K562 (cell line): ENCODE measurements around the gene TEX52. TPM values are rescaled to one million over a fixed set of nuclear protein-coding genes. Genes with fewer than 3 reads are reported as not detected.

Experiments used
- ELF2 ChIP-seq: fragments of 250-450 bp; sonication (Bioruptor Pico); IDR thresholded peaks from 2 replicates; pipeline ENCODE4 v1.5.0; 2021; ENCODE audit warnings: mild to moderate bottlenecking
- MGA ChIP-seq: fragments of 450-650 bp; IDR thresholded peaks from 2 replicates; pipeline ENCODE4 v1.6.1; 2016; ENCODE audit warnings: mild to moderate bottlenecking, moderate library complexity
- POLR2G ChIP-seq: fragments of 200-400 bp; formaldehyde crosslinking; IDR thresholded peaks from 2 replicates; pipeline ENCODE4 v1.6.1; 2017; ENCODE audit warnings: low read depth, mild to moderate bottlenecking, antibody characterized with exemption, low read length, moderate library complexity
- ZNF280B ChIP-seq: fragments of 250-450 bp; sonication (Bioruptor Pico); IDR thresholded peaks from 2 replicates; pipeline ENCODE4 v1.5.1; 2021; ENCODE audit warnings: mild to moderate bottlenecking
- ZNF75A ChIP-seq: fragments of 450-650 bp; formaldehyde crosslinking; IDR thresholded peaks from 2 replicates; pipeline ENCODE4 v1.4.0; 2020; ENCODE audit warnings: mild to moderate bottlenecking
- polyA plus RNA-seq, 8 experiments: library from polyadenylated mRNA; depleted of rRNA in 4 of 8; stranded (reverse) in 5 of 8; unstranded in 3 of 8; fragments of >200 nt; fragmentation: Nextera tagmentation in 2 of 8; fragmentation: Illumina TruSeq in 1 of 8; extraction: Ambion mirVana in 2 of 8; extraction: Trizol in 1 of 8; gene quantifications; 2 replicates each; pipeline versions ENCODE4 v1.2.1 to v1.2.3, GENCODE V29; 2011 to 2014; ENCODE audit warnings: inconsistent platforms in 1 of 8, missing spikeins in 1 of 8
- total RNA-seq, 7 experiments: library from RNA; depleted of rRNA in 6 of 7; stranded (reverse); fragments of >200 nt in 6 of 7; fragmentation: Illumina TruSeq in 2 of 7; extraction: Trizol in 2 of 7; gene quantifications; 2 replicates each; pipeline versions ENCODE4 v1.2.1 to v1.2.3, GENCODE V29; 2011 to 2021; ENCODE audit warnings: low replicate concordance in 1 of 7
- TF ChIP-seq, protein P1 (sequence below): sonication (generic); formaldehyde crosslinking; IDR thresholded peaks from 2 replicates; pipeline ENCODE4 v1.8.0; 2022; ENCODE audit warnings: mild to moderate bottlenecking, missing genetic modification reagents
- TF ChIP-seq, protein P2 (sequence below): sonication (generic); formaldehyde crosslinking; IDR thresholded peaks from 2 replicates; pipeline ENCODE4 v1.8.0; 2022; ENCODE audit warnings: mild to moderate bottlenecking, missing genetic modification reagents
- TF ChIP-seq, protein P3 (sequence below): sonication (generic); formaldehyde crosslinking; IDR thresholded peaks from 2 replicates; pipeline ENCODE4 v1.8.0; 2022; ENCODE audit warnings: missing genetic modification reagents, mild to moderate bottlenecking, moderate library complexity, borderline replicate concordance

Gene TEX52
- total and polyA plus RNA-seq, 9 of the 15 experiments (the other 6 are each of a cell fraction or from before 2014, with no cell fraction given): not detected

DNA sequence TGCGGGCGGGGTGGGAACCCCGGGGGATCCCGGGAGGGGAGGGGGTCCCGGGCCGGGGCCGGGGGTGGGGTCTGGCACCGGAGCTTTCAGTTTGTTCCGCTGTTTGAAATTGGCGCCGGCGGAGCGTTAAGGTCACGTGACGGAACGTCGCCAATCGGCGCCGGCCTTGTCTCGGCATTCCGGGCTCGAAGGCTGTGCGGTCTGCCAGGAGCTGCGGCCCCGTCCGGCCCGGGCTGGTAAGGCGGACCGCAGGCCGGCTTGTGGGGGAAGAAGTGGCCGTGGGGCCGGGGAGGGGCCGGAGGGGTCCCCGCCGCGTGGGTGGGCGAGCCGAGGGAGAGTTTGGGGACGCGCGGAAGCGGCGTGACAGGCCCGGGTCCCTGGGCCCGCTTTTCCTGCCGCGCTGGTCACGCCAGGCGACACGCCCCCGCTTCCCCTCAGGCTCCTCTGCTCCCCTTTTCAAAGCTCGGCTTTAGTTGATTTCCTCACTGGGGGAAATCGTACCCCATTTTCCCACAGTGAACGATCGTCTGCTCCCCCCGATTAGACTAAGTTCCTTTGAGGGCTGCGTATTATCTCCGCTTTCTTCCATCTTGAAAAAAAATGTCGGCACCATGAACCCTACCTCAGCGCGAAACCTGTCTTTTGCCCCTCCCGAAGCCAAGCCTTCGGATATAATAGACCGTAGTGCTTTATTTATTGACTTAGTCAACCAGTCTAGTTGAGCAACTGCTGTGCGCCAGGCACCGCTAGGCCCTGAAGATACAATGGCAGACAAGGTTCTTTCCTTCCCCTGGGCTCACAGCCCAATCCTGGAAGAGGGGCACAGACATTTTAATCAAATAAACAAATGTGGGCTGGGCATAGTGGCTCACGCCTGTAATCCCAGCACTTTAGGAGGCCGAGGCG, 20.5 kb upstream of the TEX52 start, which contains the start of the genes FOXM1 and RHNO1 (continued):
- TF ChIP-seq, protein P1, sequence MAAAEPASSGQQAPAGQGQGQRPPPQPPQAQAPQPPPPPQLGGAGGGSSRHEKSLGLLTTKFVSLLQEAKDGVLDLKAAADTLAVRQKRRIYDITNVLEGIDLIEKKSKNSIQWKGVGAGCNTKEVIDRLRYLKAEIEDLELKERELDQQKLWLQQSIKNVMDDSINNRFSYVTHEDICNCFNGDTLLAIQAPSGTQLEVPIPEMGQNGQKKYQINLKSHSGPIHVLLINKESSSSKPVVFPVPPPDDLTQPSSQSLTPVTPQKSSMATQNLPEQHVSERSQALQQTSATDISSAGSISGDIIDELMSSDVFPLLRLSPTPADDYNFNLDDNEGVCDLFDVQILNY (CRISPR knock-in tag): 0 out of 2 replicates have a peak, but pooled peaks have one; percentile 16
- TF ChIP-seq MGA: peak; percentile 59
- TF ChIP-seq, protein P2, sequence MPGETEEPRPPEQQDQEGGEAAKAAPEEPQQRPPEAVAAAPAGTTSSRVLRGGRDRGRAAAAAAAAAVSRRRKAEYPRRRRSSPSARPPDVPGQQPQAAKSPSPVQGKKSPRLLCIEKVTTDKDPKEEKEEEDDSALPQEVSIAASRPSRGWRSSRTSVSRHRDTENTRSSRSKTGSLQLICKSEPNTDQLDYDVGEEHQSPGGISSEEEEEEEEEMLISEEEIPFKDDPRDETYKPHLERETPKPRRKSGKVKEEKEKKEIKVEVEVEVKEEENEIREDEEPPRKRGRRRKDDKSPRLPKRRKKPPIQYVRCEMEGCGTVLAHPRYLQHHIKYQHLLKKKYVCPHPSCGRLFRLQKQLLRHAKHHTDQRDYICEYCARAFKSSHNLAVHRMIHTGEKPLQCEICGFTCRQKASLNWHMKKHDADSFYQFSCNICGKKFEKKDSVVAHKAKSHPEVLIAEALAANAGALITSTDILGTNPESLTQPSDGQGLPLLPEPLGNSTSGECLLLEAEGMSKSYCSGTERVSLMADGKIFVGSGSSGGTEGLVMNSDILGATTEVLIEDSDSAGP (CRISPR knock-in tag): no peak
- TF ChIP-seq, protein P3, sequence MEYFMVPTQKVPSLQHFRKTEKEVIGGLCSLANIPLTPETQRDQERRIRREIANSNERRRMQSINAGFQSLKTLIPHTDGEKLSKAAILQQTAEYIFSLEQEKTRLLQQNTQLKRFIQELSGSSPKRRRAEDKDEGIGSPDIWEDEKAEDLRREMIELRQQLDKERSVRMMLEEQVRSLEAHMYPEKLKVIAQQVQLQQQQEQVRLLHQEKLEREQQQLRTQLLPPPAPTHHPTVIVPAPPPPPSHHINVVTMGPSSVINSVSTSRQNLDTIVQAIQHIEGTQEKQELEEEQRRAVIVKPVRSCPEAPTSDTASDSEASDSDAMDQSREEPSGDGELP: 0 out of 2 replicates have a peak, but pooled peaks have one; percentile 25
- no peak for TF ChIP-seq ZNF280B (CRISPR knock-in tag)
- TF ChIP-seq ELF2 (CRISPR knock-in tag): no peak
- TF ChIP-seq POLR2G: peak; percentile 92
- no peak for TF ChIP-seq ZNF75A
